ENCODE results near the gene SH3GLB2. TPM values are rescaled to one million over a fixed set of nuclear protein-coding genes. Genes with fewer than 3 reads are reported as not detected.
"Not testable (repeated sequence)": the region's sequence is repeated elsewhere in the genome, so short reads cannot be mapped to it uniquely, and the experiment has no call there.

Gene SH3GLB2
- polyA plus RNA-seq, 12 donors = 44.2 to 80.0 (median 61.7) TPM; not detected in 1

- DNase-seq = peak; percentile 56
Measured at GRCh38 chr9:129023036-129023907, 4.9 kb downstream of the SH3GLB2 start.

GRCh38 chr9:129022037-129022436 is 6.1 kb downstream of the SH3GLB2 start:
- no peak for DNase-seq

- DNase-seq = no peak
Measured at GRCh38 chr9:129021091-129021490, 7.0 kb downstream of the SH3GLB2 start.

- no peak for DNase-seq
Measured at GRCh38 chr9:129014608-129015007, 13.5 kb downstream of the SH3GLB2 start.

GRCh38 chr9:129014124-129014523 is 14.0 kb downstream of the SH3GLB2 start:
- DNase-seq = no peak

GRCh38 chr9:129013674-129014073 is 14.5 kb downstream of the SH3GLB2 start:
- DNase-seq = no peak

- no peak for DNase-seq
Measured at GRCh38 chr9:129012893-129013448, 15.2 kb downstream of the SH3GLB2 start.

- no peak for DNase-seq
Measured at GRCh38 chr9:129012343-129012742, 15.8 kb downstream of the SH3GLB2 start.

- no peak for DNase-seq
Measured at GRCh38 chr9:129011761-129012181, 16.4 kb downstream of the SH3GLB2 start.

- DNase-seq = no peak
Measured at GRCh38 chr9:129011170-129011569, 17.0 kb downstream of the SH3GLB2 start.

- no peak for DNase-seq
Measured at GRCh38 chr9:129010267-129010975, 17.7 kb downstream of the SH3GLB2 start.

GRCh38 chr9:129009584-129010141 is 18.5 kb downstream of the SH3GLB2 start:
- no peak for DNase-seq

- DNase-seq = no peak
Measured at GRCh38 chr9:129008986-129009583, 19.0 kb downstream of the SH3GLB2 start.

- no peak for DNase-seq
Measured at GRCh38 chr9:129008469-129008965, 19.6 kb downstream of the SH3GLB2 start.

- DNase-seq = no peak
Measured at GRCh38 chr9:129007766-129008468, 20.2 kb downstream of the SH3GLB2 start.

- peak; percentile 56 for DNase-seq
Measured at GRCh38 chr9:129007035-129007765, 20.9 kb downstream of the SH3GLB2 start.

- DNase-seq = peak; percentile 65
Measured at GRCh38 chr9:129006328-129007034, 21.6 kb downstream of the SH3GLB2 start.

GRCh38 chr9:129005336-129005997 is 22.7 kb downstream of the SH3GLB2 start:
- DNase-seq = no peak

GRCh38 chr9:129004173-129004572 is 24.0 kb downstream of the SH3GLB2 start:
- not testable (repeated sequence) for DNase-seq

Data from muscle of arm (tissue), 12 donors.